ENCODE data around the gene FMN1. TPM values are rescaled to one million over a fixed set of nuclear protein-coding genes. Genes with fewer than 3 reads are reported as not detected.

Gene FMN1
- total RNA-seq, 1 experiment from 2014 or later: 4.5 TPM

DNA sequence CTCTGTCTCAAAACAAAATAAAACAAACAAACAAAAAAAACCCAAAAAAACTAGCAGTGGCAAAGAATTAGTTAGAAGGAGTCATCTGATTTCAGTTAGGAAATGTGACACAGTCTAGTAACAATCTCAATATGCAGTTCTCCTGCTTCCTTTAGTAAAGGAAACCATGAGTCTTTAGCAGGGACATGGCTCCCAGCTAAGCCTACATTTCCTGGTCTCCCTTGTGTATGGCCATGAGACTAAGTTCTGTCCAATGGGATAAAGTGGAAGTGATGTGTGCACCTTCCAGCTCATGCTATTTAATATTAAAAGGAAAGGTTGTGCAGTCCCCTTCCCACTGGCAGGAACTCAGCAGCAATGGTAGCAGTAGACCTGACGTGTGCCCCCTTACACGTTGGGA lies 402.1 kb downstream of the FMN1 start (continued):
- TF ChIP-seq ZBTB43 (CRISPR knock-in tag; IDR thresholded peaks at IDR 0.05): no peak
- no peak for TF ChIP-seq SP1 (CRISPR knock-in tag; conservative IDR thresholded peaks at IDR 0.05)
- no peak for TF ChIP-seq TEAD4 (CRISPR knock-in tag; IDR thresholded peaks at IDR 0.05)

- ChIA-PET CTCF (no interaction called here), POLR2A (interaction anchor here (0.6 kb wide), 1 partner anchor 45 kb away, joined by 3 read pairs; no protein-coding TSS in a partner anchor)
- peaks cover 16% of the 10 kb centered on the region for H3K4me1 Mint-ChIP-seq
- H3K9me3 Mint-ChIP-seq: peaks cover 6% of the 10 kb centered on the region
- no peak overlapping the region for H3K27ac Mint-ChIP-seq
- no peaks in the 10 kb centered on the region; the same call in 1 of the 2 replicates for H3K27me3 Mint-ChIP-seq (ENCODE audit: low read depth)
- no peak for TF ChIP-seq ATF3 (CRISPR knock-in tag; conservative IDR thresholded peaks at IDR 0.05)
- TF ChIP-seq ZNF121 (CRISPR knock-in tag; IDR thresholded peaks at IDR 0.05): no peak
- TF ChIP-seq IRF1 (CRISPR knock-in tag; IDR thresholded peaks at IDR 0.05): no peak
- TF ChIP-seq, protein P1, sequence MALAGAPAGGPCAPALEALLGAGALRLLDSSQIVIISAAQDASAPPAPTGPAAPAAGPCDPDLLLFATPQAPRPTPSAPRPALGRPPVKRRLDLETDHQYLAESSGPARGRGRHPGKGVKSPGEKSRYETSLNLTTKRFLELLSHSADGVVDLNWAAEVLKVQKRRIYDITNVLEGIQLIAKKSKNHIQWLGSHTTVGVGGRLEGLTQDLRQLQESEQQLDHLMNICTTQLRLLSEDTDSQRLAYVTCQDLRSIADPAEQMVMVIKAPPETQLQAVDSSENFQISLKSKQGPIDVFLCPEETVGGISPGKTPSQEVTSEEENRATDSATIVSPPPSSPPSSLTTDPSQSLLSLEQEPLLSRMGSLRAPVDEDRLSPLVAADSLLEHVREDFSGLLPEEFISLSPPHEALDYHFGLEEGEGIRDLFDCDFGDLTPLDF (CRISPR knock-in tag; IDR thresholded peaks at IDR 0.05): no peak
- H3K36me3 Mint-ChIP-seq: 0 out of 2 replicates have a peak, but pooled peaks cover 3% of the 10 kb centered on the region
- H3K4me3 Mint-ChIP-seq: no peak overlapping the region
- ATAC-seq (no peak), DNase-seq (ENCODE audit: low spot score) (no peak)
Measured at GRCh38 chr15:32790352-32790999, 404.0 kb downstream of the FMN1 start.

DNA sequence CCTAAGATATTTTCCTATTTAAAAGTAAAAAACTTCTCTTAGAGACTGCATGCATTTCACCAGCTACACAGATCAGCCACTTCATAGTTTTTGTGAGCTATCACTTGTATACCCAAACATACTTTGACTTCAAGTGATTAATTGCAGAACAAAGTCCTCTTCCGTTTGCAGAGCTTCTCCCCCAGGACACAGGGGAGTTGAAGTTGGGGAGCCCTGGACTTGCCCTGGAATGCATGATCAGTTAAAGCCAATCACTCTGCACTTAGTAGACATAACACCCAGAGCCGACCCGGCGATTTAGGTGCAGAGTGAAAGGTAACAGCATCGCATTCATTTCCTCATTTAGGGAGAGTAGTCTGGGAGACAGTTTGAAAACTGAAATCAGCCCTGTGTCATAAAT lies 406.6 kb downstream of the FMN1 start:
- Mint-ChIP-seq H3K36me3 (0 out of 2 replicates have a peak, but pooled peaks cover 3% of the 10 kb centered on the region), H3K27ac (no peak overlapping the region), H3K4me1 (peaks cover 16% of the 10 kb centered on the region), H3K9me3 (peaks cover 6% of the 10 kb centered on the region), H3K27me3 (ENCODE audit: low read depth) (no peaks in the 10 kb centered on the region; the same call in 1 of the 2 replicates), H3K4me3 (no peak overlapping the region)
- DNase-seq (ENCODE audit: low spot score): no peak
- ChIA-PET POLR2A (no interaction called here), CTCF (interaction anchor here (0.5 to 1.3 kb wide), 2 partner anchors 53 to 137 kb away, joined by 3 read pairs; no protein-coding TSS in a partner anchor)
- ATAC-seq: no peak
- no peak for TF ChIP-seq EMX1 (CRISPR knock-in tag; IDR thresholded peaks at IDR 0.05)
- no peak for TF ChIP-seq SP1 (CRISPR knock-in tag; conservative IDR thresholded peaks at IDR 0.05)
- no peak for TF ChIP-seq ELF4 (CRISPR knock-in tag; IDR thresholded peaks at IDR 0.05; ENCODE audit: low read depth)
- TF ChIP-seq ESRRA (CRISPR knock-in tag; IDR thresholded peaks at IDR 0.05; ENCODE audit: borderline replicate concordance): no peak
- no peak for TF ChIP-seq ZNF671 (CRISPR knock-in tag; IDR thresholded peaks at IDR 0.05)
- TF ChIP-seq, protein P2, sequence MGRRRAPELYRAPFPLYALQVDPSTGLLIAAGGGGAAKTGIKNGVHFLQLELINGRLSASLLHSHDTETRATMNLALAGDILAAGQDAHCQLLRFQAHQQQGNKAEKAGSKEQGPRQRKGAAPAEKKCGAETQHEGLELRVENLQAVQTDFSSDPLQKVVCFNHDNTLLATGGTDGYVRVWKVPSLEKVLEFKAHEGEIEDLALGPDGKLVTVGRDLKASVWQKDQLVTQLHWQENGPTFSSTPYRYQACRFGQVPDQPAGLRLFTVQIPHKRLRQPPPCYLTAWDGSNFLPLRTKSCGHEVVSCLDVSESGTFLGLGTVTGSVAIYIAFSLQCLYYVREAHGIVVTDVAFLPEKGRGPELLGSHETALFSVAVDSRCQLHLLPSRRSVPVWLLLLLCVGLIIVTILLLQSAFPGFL (CRISPR knock-in tag; IDR thresholded peaks at IDR 0.05; ENCODE audit: borderline replicate concordance): no peak
- no peak for TF ChIP-seq CDX4 (CRISPR knock-in tag; IDR thresholded peaks at IDR 0.05; ENCODE audit: borderline replicate concordance)
- TF ChIP-seq ZNF512 (CRISPR knock-in tag; IDR thresholded peaks at IDR 0.05; ENCODE audit: borderline replicate concordance): no peak
- no peak for TF ChIP-seq ZBTB21 (CRISPR knock-in tag; IDR thresholded peaks at IDR 0.05; ENCODE audit: borderline replicate concordance)
- TF ChIP-seq IRF2 (CRISPR knock-in tag; IDR thresholded peaks at IDR 0.05; ENCODE audit: borderline replicate concordance, low read depth): no peak
- TF ChIP-seq MYBL2 (CRISPR knock-in tag; IDR thresholded peaks at IDR 0.05): no peak
- TF ChIP-seq, protein P3, sequence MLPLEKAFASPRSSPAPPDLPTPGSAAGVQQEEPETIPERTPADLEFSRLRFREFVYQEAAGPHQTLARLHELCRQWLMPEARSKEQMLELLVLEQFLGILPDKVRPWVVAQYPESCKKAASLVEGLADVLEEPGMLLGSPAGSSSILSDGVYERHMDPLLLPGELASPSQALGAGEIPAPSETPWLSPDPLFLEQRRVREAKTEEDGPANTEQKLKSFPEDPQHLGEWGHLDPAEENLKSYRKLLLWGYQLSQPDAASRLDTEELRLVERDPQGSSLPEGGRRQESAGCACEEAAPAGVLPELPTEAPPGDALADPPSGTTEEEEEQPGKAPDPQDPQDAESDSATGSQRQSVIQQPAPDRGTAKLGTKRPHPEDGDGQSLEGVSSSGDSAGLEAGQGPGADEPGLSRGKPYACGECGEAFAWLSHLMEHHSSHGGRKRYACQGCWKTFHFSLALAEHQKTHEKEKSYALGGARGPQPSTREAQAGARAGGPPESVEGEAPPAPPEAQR (CRISPR knock-in tag; IDR thresholded peaks at IDR 0.05): no peak
- no peak for TF ChIP-seq NFYB (CRISPR knock-in tag; conservative IDR thresholded peaks at IDR 0.05; ENCODE audit: low read depth)
- TF ChIP-seq USF1 (CRISPR knock-in tag; IDR thresholded peaks at IDR 0.05): no peak
- TF ChIP-seq, protein P1 (CRISPR knock-in tag; IDR thresholded peaks at IDR 0.05): no peak
- no peak for TF ChIP-seq TEAD4 (CRISPR knock-in tag; IDR thresholded peaks at IDR 0.05)
- no peak for TF ChIP-seq RELA (CRISPR knock-in tag; IDR thresholded peaks at IDR 0.05; ENCODE audit: borderline replicate concordance)
